ENCODE data around the gene OR8B8. TPM values are rescaled to one million over a fixed set of nuclear protein-coding genes. Genes with fewer than 3 reads are reported as not detected.

The OR8B8 gene
- total and polyA plus RNA-seq, 11 donors, result not detected

DNA sequence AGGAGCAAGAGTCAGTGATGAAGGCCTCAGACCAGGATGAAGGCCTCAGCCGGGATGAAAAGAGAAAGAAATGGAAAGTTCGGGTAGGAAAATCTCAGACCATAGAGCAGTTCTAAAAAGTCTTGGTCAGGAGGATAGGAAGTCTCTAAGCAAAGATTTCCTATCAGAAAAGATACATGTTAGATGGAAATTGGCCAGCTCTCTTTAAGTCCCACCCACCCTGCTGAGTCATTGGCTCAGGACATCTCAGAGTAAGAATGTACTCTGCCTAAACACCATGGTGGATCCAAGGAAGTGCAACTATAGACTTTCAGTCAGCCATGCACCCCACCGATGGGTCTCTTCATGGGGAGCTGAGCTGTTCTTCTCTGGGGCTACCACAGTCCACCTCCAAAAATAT, 51.1 kb downstream of the OR8B8 start:
- no peaks in the 10 kb centered on the region for H3K27me3 ChIP-seq
- H3K27ac ChIP-seq, result no peak overlapping the region
- TF ChIP-seq POLR2A (IDR thresholded peaks at IDR 0.05), result no peak
- TF ChIP-seq, protein P1, sequence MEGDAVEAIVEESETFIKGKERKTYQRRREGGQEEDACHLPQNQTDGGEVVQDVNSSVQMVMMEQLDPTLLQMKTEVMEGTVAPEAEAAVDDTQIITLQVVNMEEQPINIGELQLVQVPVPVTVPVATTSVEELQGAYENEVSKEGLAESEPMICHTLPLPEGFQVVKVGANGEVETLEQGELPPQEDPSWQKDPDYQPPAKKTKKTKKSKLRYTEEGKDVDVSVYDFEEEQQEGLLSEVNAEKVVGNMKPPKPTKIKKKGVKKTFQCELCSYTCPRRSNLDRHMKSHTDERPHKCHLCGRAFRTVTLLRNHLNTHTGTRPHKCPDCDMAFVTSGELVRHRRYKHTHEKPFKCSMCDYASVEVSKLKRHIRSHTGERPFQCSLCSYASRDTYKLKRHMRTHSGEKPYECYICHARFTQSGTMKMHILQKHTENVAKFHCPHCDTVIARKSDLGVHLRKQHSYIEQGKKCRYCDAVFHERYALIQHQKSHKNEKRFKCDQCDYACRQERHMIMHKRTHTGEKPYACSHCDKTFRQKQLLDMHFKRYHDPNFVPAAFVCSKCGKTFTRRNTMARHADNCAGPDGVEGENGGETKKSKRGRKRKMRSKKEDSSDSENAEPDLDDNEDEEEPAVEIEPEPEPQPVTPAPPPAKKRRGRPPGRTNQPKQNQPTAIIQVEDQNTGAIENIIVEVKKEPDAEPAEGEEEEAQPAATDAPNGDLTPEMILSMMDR (IDR thresholded peaks at IDR 0.05), result no peak
- H3K36me3 ChIP-seq, result no peaks in the 10 kb centered on the region
- no peak overlapping the region for H3K4me3 ChIP-seq
- H3K9me3 ChIP-seq, result no peaks in the 10 kb centered on the region
- 62 to 85% (median 80%) methylated on average over 3 of the region's 3 CpGs for WGBS, 4 donors
- DNase-seq (no peak), ATAC-seq (no peak)
- intact Hi-C loops (cut with DNase I), result no loop called here
- no peaks in the 10 kb centered on the region for H3K4me1 ChIP-seq

Other genes with a start within 250 kb of the OR8B8 start
- not detected for gene OR8G1, start 204.6 kb downstream of the OR8B8 start, total RNA-seq
- not detected for gene OR8G1, start 204.6 kb downstream of the OR8B8 start, polyA plus RNA-seq
- gene OR8G5, start 189.3 kb downstream of the OR8B8 start, total RNA-seq, result not detected
- not detected for gene OR8G5, start 189.3 kb downstream of the OR8B8 start, polyA plus RNA-seq
- gene OR8D1, start 131.7 kb downstream of the OR8B8 start, total RNA-seq, result not detected
- not detected for gene OR8D1, start 131.7 kb downstream of the OR8B8 start, polyA plus RNA-seq
- gene OR8D2, start 125.5 kb downstream of the OR8B8 start, total RNA-seq, result not detected
- gene OR8D2, start 125.5 kb downstream of the OR8B8 start, polyA plus RNA-seq, result not detected
- gene OR8B2, start 61.2 kb downstream of the OR8B8 start, total RNA-seq, result not detected
- not detected for gene OR8B2, start 61.2 kb downstream of the OR8B8 start, polyA plus RNA-seq
- gene OR8B3, start 46.7 kb downstream of the OR8B8 start, total RNA-seq, result not detected
- gene OR8B3, start 46.7 kb downstream of the OR8B8 start, polyA plus RNA-seq, result not detected
- not detected for gene OR8B4, start 20.8 kb downstream of the OR8B8 start, total RNA-seq
- gene OR8B4, start 20.8 kb downstream of the OR8B8 start, polyA plus RNA-seq, result not detected
- gene OR8B12, start 98.0 kb upstream of the OR8B8 start, total RNA-seq, result not detected
- not detected for gene OR8B12, start 98.0 kb upstream of the OR8B8 start, polyA plus RNA-seq
- gene OR8A1, start 124.3 kb upstream of the OR8B8 start, total RNA-seq, result not detected
- not detected for gene OR8A1, start 124.3 kb upstream of the OR8B8 start, polyA plus RNA-seq
- gene PANX3, start 165.7 kb upstream of the OR8B8 start, total RNA-seq, result not detected
- gene PANX3, start 165.7 kb upstream of the OR8B8 start, polyA plus RNA-seq, result not detected
- 10 to 100 TPM; 13.9 to 24.9 (median 19.8) TPM for gene TBRG1, start 177.2 kb upstream of the OR8B8 start, total RNA-seq
- gene TBRG1, start 177.2 kb upstream of the OR8B8 start, polyA plus RNA-seq, result 10 to 100 TPM; 12.0 to 27.2 TPM
- 10 to 100 TPM; 36.7 to 87.8 (median 60.1) TPM for gene SIAE, start 228.0 kb upstream of the OR8B8 start, total RNA-seq
- gene SIAE, start 228.0 kb upstream of the OR8B8 start, polyA plus RNA-seq, result 10 to 100 TPM; 24.2 to 43.1 TPM
- gene SPA17, start 228.2 kb upstream of the OR8B8 start, total RNA-seq, result 1 to 10 TPM; 1.3 to 4.4 (median 2.8) TPM
- 1 to 10 TPM; 3.3 to 5.6 TPM for gene SPA17, start 228.2 kb upstream of the OR8B8 start, polyA plus RNA-seq